H1 (cell line): ENCODE data around the gene AGPAT4. TPM values are rescaled to one million over a fixed set of nuclear protein-coding genes. Genes with fewer than 3 reads are reported as not detected.

Source experiments
- CTCF ChIA-PET: fragments of 300-600 bp; sonication (Branson Sonifier 250); formaldehyde crosslinking; loops from one replicate; lab custom pipeline; 2021; ENCODE audit not compliant: partially characterized antibody; lab: Charles Lee
- POLR2A ChIA-PET: fragments of 300-600 bp; sonication (Branson Sonifier 250); formaldehyde crosslinking; loops from one replicate; lab custom pipeline; 2021; ENCODE audit warnings: inconsistent platforms; ENCODE audit not compliant: partially characterized antibody; lab: Charles Lee
- DNase-seq, 2 experiments: peaks; one replicate each; pipeline versions ENCODE4 v3.0.0 to v3.0.0-alpha.2; 2010 to 2022; ENCODE audit warnings: low spot score in 2 of 2, low read depth in 1 of 2, mixed read lengths in 1 of 2
- FAIRE-seq: peaks from 2 replicates; lab custom pipeline; 2011; peaks lifted over from hg19 to GRCh38; lab: Jason Lieb, UNC
- H2AFZ ChIP-seq: 2 replicates; pipeline ENCODE4 v1.8.1; 2012; ENCODE audit warnings: low read length, inconsistent platforms
- H2AK5ac ChIP-seq: 2 replicates; pipeline ENCODE4 v1.6.1; 2013; ENCODE audit warnings: low read depth, low read length
- H2BK120ac ChIP-seq: replicated peaks from 2 replicates; pipeline ENCODE3; 2013; ENCODE audit warnings: low read depth, low read length, inconsistent platforms
- H2BK12ac ChIP-seq: 2 replicates; pipeline ENCODE4 v1.6.1; 2013; ENCODE audit warnings: low read depth, low read length
- H2BK15ac ChIP-seq: 2 replicates; pipeline ENCODE4 v1.6.1; 2013; ENCODE audit warnings: low read length
- H2BK20ac ChIP-seq: 2 replicates; pipeline ENCODE4 v1.6.1; 2013; ENCODE audit warnings: low read length
- H2BK5ac ChIP-seq: 2 replicates; pipeline ENCODE4 v1.6.1; 2013; ENCODE audit warnings: low read depth, low read length
- H3K14ac ChIP-seq: 2 replicates; pipeline ENCODE4 v1.6.1; 2013; ENCODE audit warnings: inconsistent platforms; ENCODE audit not compliant: insufficient read length
- H3K18ac ChIP-seq: 2 replicates; pipeline ENCODE4 v1.6.1; 2013; ENCODE audit warnings: low read length; ENCODE audit errors: extremely low read depth
- H3K23ac ChIP-seq: 2 replicates; pipeline ENCODE4 v1.6.1; 2013; ENCODE audit warnings: inconsistent platforms; ENCODE audit not compliant: insufficient read length
- H3K23me2 ChIP-seq: 2 replicates; pipeline ENCODE4 v1.6.1; 2013; ENCODE audit warnings: low read depth, low read length
- H3K27ac ChIP-seq: 2 replicates; pipeline ENCODE4 v1.6.1; 2011; ENCODE audit warnings: low read depth, low read length, inconsistent platforms
- H3K27me3 ChIP-seq, 4 experiments: replicated peaks in 1 of 4; 1 replicate in 1 of 4; 2 replicates in 3 of 4; pipeline versions ENCODE4 v1.6.1 to v1.8.1; 2011 to 2013; ENCODE audit warnings: low read length in 3 of 4, mild to moderate bottlenecking in 3 of 4, inconsistent platforms in 2 of 4, mixed read lengths in 2 of 4, moderate library complexity in 1 of 4; ENCODE audit not compliant: control insufficient read depth in 3 of 4, insufficient read depth in 3 of 4; ENCODE audit errors: extremely low read depth in 1 of 4
- H3K36me3 ChIP-seq, 4 experiments: 2 replicates each; pipeline versions ENCODE4 v1.6.1 to v1.8.1; 2011 to 2013; ENCODE audit warnings: mild to moderate bottlenecking in 4 of 4, low read length in 3 of 4, moderate library complexity in 2 of 4, control low read depth in 1 of 4, inconsistent platforms in 1 of 4; ENCODE audit not compliant: insufficient read depth in 4 of 4, control insufficient read depth in 2 of 4
- H3K4ac ChIP-seq: replicated peaks from 2 replicates; pipeline ENCODE3; 2013; ENCODE audit warnings: low read length, low read depth, mixed read lengths, inconsistent platforms; ENCODE audit not compliant: insufficient read length
- H3K4me1 ChIP-seq, 4 experiments: replicated peaks in 1 of 4; 1 replicate in 1 of 4; 2 replicates in 3 of 4; pipeline versions ENCODE4 v1.6.1 to v1.8.1; 2011 to 2013; ENCODE audit warnings: low read length in 3 of 4, inconsistent platforms in 2 of 4, mixed read lengths in 1 of 4; ENCODE audit not compliant: insufficient read depth in 4 of 4, control insufficient read depth in 3 of 4
- H3K4me2 ChIP-seq, 2 experiments: 2 replicates each; pipeline versions ENCODE4 v1.6.1 to v1.8.1; 2011 to 2013; ENCODE audit warnings: low read depth in 2 of 2, low read length in 2 of 2, control low read depth in 1 of 2, inconsistent platforms in 1 of 2, mild to moderate bottlenecking in 1 of 2; ENCODE audit not compliant: insufficient read depth in 1 of 2
- H3K4me3 ChIP-seq, 4 experiments: fragments of 200-600, 300-600 bp in 1 of 4; sonication (generic), shearing (Covaris generic), sonication (Bioruptor Twin) in 1 of 4; 2 replicates each; pipeline versions ENCODE4 v1.5.1 to v1.8.1; 2011 to 2016; ENCODE audit warnings: low read length in 4 of 4, low read depth in 3 of 4, control low read depth in 2 of 4, inconsistent platforms in 2 of 4, mild to moderate bottlenecking in 2 of 4, mixed read lengths in 1 of 4, moderate library complexity in 1 of 4; ENCODE audit not compliant: insufficient read depth in 2 of 4; ENCODE audit errors: extremely low read depth in 1 of 4
- H3K56ac ChIP-seq: replicated peaks from 2 replicates; pipeline ENCODE3; 2013; ENCODE audit warnings: low read depth, mild to moderate bottlenecking, mixed read lengths, low read length, inconsistent platforms; ENCODE audit not compliant: insufficient read length
- H3K79me1 ChIP-seq: 2 replicates; pipeline ENCODE4 v1.6.1; 2013; ENCODE audit warnings: low read depth, low read length, control low read depth
- H3K79me2 ChIP-seq, 2 experiments: 2 replicates each; pipeline versions ENCODE4 v1.6.1 to v1.8.1; 2012 to 2013; ENCODE audit warnings: low read length in 2 of 2, mild to moderate bottlenecking in 2 of 2, inconsistent platforms in 1 of 2; ENCODE audit not compliant: insufficient read depth in 2 of 2, control insufficient read depth in 1 of 2
- H3K9ac ChIP-seq, 4 experiments: replicated peaks in 1 of 4; 1 replicate in 1 of 4; 2 replicates in 3 of 4; pipeline versions ENCODE4 v1.6.1 to v1.8.1; 2011 to 2013; ENCODE audit warnings: low read depth in 3 of 4, low read length in 3 of 4, control low read depth in 2 of 4, mild to moderate bottlenecking in 2 of 4, moderate library complexity in 2 of 4, inconsistent platforms in 1 of 4; ENCODE audit errors: extremely low read depth in 1 of 4
- H3K9me3 ChIP-seq, 2 experiments: 2 replicates each; pipeline versions ENCODE4 v1.6.1 to v1.8.1; 2012 to 2013; ENCODE audit warnings: mild to moderate bottlenecking in 2 of 2, moderate library complexity in 2 of 2, control low read depth in 1 of 2, inconsistent platforms in 1 of 2, low read depth in 1 of 2, low read length in 1 of 2, mixed read lengths in 1 of 2; ENCODE audit not compliant: insufficient read depth in 2 of 2
- H4K20me1 ChIP-seq, 2 experiments: replicated peaks in 1 of 2; 2 replicates each; pipeline versions ENCODE3 to v1.8.1; 2011 to 2013; ENCODE audit warnings: inconsistent platforms in 2 of 2, low read length in 2 of 2, mild to moderate bottlenecking in 1 of 2; ENCODE audit not compliant: insufficient read depth in 2 of 2, control insufficient read depth in 1 of 2
- H4K5ac ChIP-seq: 2 replicates; pipeline ENCODE4 v1.6.1; 2013; ENCODE audit warnings: low read length, low read depth, mixed read lengths, inconsistent platforms; ENCODE audit not compliant: insufficient read length
- H4K8ac ChIP-seq: 2 replicates; pipeline ENCODE4 v1.8.0; 2013; ENCODE audit warnings: mild to moderate bottlenecking, moderate library complexity, low read length, inconsistent platforms; ENCODE audit not compliant: insufficient read depth; ENCODE audit errors: extremely low read depth
- H4K91ac ChIP-seq: replicated peaks from 2 replicates; pipeline ENCODE3; 2013; ENCODE audit warnings: low read length, mixed read lengths, inconsistent platforms; ENCODE audit not compliant: insufficient read length
- ATF2 ChIP-seq: IDR thresholded peaks from 2 replicates; pipeline ENCODE4 v1.6.1; 2012; ENCODE audit warnings: low read length, inconsistent platforms
- CBX5 ChIP-seq: fragments of 300-800, 300-1000 bp; sonication (generic); IDR thresholded peaks from 2 replicates; pipeline ENCODE4 v1.7.1; 2016; ENCODE audit warnings: antibody characterized with exemption, low read length, low read depth
- CBX8 ChIP-seq: fragments of 300-800, 300-1000 bp; sonication (generic); IDR thresholded peaks from 2 replicates; pipeline ENCODE4 v1.7.1; 2016; ENCODE audit warnings: low read depth, low read length, borderline replicate concordance
- GTF2F1 ChIP-seq: IDR thresholded peaks from 2 replicates; pipeline ENCODE4 v1.6.1; 2012; ENCODE audit warnings: low read depth, low read length, improper control_type of control experiment, borderline replicate concordance
- PHF8 ChIP-seq: fragments of 200-600 bp; sonication (generic); conservative IDR thresholded peaks from 2 replicates; pipeline ENCODE4 v1.7.1; 2012; ENCODE audit warnings: low read depth, mild to moderate bottlenecking, inconsistent platforms, low read length, moderate library complexity
- POLR2AphosphoS5 ChIP-seq: IDR thresholded peaks from 2 replicates; pipeline ENCODE4 v1.6.1; 2011; ENCODE audit warnings: low read depth, low read length
- RNF2 ChIP-seq: fragments of 200-900, 300-1000 bp; sonication (generic); IDR thresholded peaks from 2 replicates; pipeline ENCODE4 v1.7.1; 2016; ENCODE audit warnings: borderline replicate concordance, low read depth, mild to moderate bottlenecking, antibody characterized with exemption, low read length; ENCODE audit not compliant: poor library complexity, severe bottlenecking; ENCODE audit errors: missing control alignments
- SAP30 ChIP-seq: fragments of 300-600 bp; sonication (generic); IDR thresholded peaks from 2 replicates; pipeline ENCODE4 v1.7.1; 2012; ENCODE audit warnings: low read length, moderate library complexity, mild to moderate bottlenecking, inconsistent platforms; ENCODE audit not compliant: insufficient read depth, insufficient replicate concordance
- SP2 ChIP-seq: IDR thresholded peaks from 2 replicates; pipeline ENCODE4 v1.6.1; 2012; ENCODE audit warnings: mild to moderate bottlenecking, low read length, inconsistent platforms
- TBP ChIP-seq: IDR thresholded peaks from 2 replicates; pipeline ENCODE4 v1.6.1; 2011; ENCODE audit warnings: low read depth, low read length, improper control_type of control experiment
- WGBS, 2 experiments: shearing (Covaris generic) in 1 of 2; methylation state at CpG; one replicate each; pipeline versions ENCODE4 v1.1.6 to v1.1.7; 2013 to 2015; ENCODE audit warnings: low lambda C conversion rate in 2 of 2, mixed read lengths in 2 of 2, inconsistent platforms in 1 of 2, low coverage in 1 of 2, missing lambda C conversion rate in 1 of 2; ENCODE audit not compliant: insufficient replicate concordance in 2 of 2, insufficient coverage in 1 of 2, insufficient read length in 1 of 2; ENCODE audit errors: extremely low coverage in 1 of 2, missing lambda C conversion rate in 1 of 2; 5-methylcytosine and 5-hydroxymethylcytosine counted together
- polyA plus RNA-seq, 7 experiments: library from polyadenylated mRNA; depleted of rRNA in 3 of 7; stranded (reverse) in 5 of 7; unstranded in 2 of 7; fragments of >200 nt in 5 of 7; fragments of 200-250 nt in 2 of 7; gene quantifications; 1 replicate in 5 of 7; 2 replicates in 1 of 7; 4 replicates in 1 of 7; pipeline versions ENCODE4 v1.2.1 to v1.2.3, GENCODE V29; 2011 to 2013; ENCODE audit warnings: missing spikeins in 2 of 7, mixed read lengths in 2 of 7
- total RNA-seq: library from RNA; stranded (reverse); fragmentation: NEBNext Ultra II Directional; extraction: Animal tissue kit (Norgen Biotek cat#: 25700); gene quantifications from 2 replicates; pipeline ENCODE4 v1.2.1, GENCODE V29; 2021

The AGPAT4 gene
- total and polyA plus RNA-seq, 2 of the 8 experiments (the other 6 are each of a cell fraction or from before 2014, with no cell fraction given): 13.5 to 23.8 TPM

GRCh38 chr6:161080263-161080970, 193.4 kb downstream of the AGPAT4 start:
- Histone ChIP-seq H3K79me2 (no peaks in the 10 kb centered on the region), H3K4ac (no peak overlapping the region), H2AK5ac (no peak overlapping the region), H2BK120ac (no peak overlapping the region), H3K4me1 (no peaks in the 10 kb centered on the region), H3K9me3 (no peaks in the 10 kb centered on the region), H3K4me2 (no peak overlapping the region), H2BK5ac (no peak overlapping the region), H4K8ac (no peak overlapping the region), H3K23ac (no peak overlapping the region), H2BK20ac (no peak overlapping the region), H4K5ac (no peak overlapping the region), H3K23me2 (no peaks in the 10 kb centered on the region), H4K91ac (no peak overlapping the region), H3K14ac (no peak overlapping the region), H3K27me3 (no peaks in the 10 kb centered on the region), H3K36me3 (peaks cover 2 to 45% (median 23%) of the 10 kb centered on the region in 4 experiments), H4K20me1 (peaks cover 1 to 3% of the 10 kb centered on the region in 2 experiments), H2AFZ (no peak overlapping the region), H3K27ac (no peak overlapping the region), H3K56ac (no peak overlapping the region), H3K79me1 (no peaks in the 10 kb centered on the region), H2BK15ac (no peak overlapping the region), H3K18ac (no peak overlapping the region), H3K4me3 (no peak overlapping the region), H2BK12ac (no peak overlapping the region), H3K9ac (no peak overlapping the region)
- DNase-seq (no peak), FAIRE-seq (no peak)
- ChIA-PET POLR2A (no interaction called here), CTCF (interaction anchor here (1.1 to 2.0 kb wide), 3 partner anchors 11 to 330 kb away, joined by 3 to 6 read pairs (median 4); no protein-coding TSS in a partner anchor)
- WGBS, 2 experiments: 95% methylated on average over 12 of the region's 12 CpGs; no CpG with 5 or more reads in 1 of the 2 experiments
- TF ChIP-seq SAP30 (no peak), SP2 (no peak), TBP (no peak), GTF2F1 (no peak), POLR2AphosphoS5 (no peak), RNF2 (no peak), ATF2 (no peak), CBX5 (no peak), PHF8 (no peak), CBX8 (no peak)
